ENCODE results near the gene LIMK2. TPM values are rescaled to one million over a fixed set of nuclear protein-coding genes. Genes with fewer than 3 reads are reported as not detected.

Gene LIMK2
- total RNA-seq, 1 experiment from 2014 or later, result 24.2 TPM

GRCh38 chr22:31263896-31264640 lies 52.0 kb downstream of the LIMK2 start:
- no peak for DNase-seq
- H3K36me3 ChIP-seq (replicated peaks; ENCODE audit: control insufficient read depth, insufficient read depth, low read length), result peaks cover 9% of the 10 kb centered on the region

GRCh38 chr22:31268281-31268680 lies 56.2 kb downstream of the LIMK2 start:
- Histone ChIP-seq H3K4me3 (ENCODE audit: insufficient read depth, low read depth, low read length) (no peak overlapping the region), H3K27me3 (ENCODE audit: control insufficient read depth, insufficient read depth, low read length) (no peaks in the 10 kb centered on the region), H3K36me3 (replicated peaks; ENCODE audit: control insufficient read depth, insufficient read depth, low read length) (peaks cover 11% of the 10 kb centered on the region)
- DNase-seq, result no peak

More at GRCh38 chr22:31263896-31264640, 52.0 kb downstream of the LIMK2 start:
- Histone ChIP-seq H3K27me3 (ENCODE audit: control insufficient read depth, insufficient read depth, low read length) (no peaks in the 10 kb centered on the region), H3K4me3 (ENCODE audit: insufficient read depth, low read depth, low read length) (no peak overlapping the region)

- DNase-seq, result peak; percentile 67
- Histone ChIP-seq H3K27me3 (ENCODE audit: control insufficient read depth, insufficient read depth, low read length) (no peaks in the 10 kb centered on the region), H3K36me3 (replicated peaks; ENCODE audit: control insufficient read depth, insufficient read depth, low read length) (peaks cover 20% of the 10 kb centered on the region), H3K4me3 (ENCODE audit: insufficient read depth, low read depth, low read length) (no peak overlapping the region)
These were observed 57.9 kb downstream of the LIMK2 start for GRCh38 chr22:31269892-31270579.

GRCh38 chr22:31271026-31271425 lies 58.9 kb downstream of the LIMK2 start:
- no peak for DNase-seq
- Histone ChIP-seq H3K36me3 (replicated peaks; ENCODE audit: control insufficient read depth, insufficient read depth, low read length) (peaks cover 24% of the 10 kb centered on the region), H3K4me3 (ENCODE audit: insufficient read depth, low read depth, low read length) (no peak overlapping the region), H3K27me3 (ENCODE audit: control insufficient read depth, insufficient read depth, low read length) (no peaks in the 10 kb centered on the region)

GRCh38 chr22:31271485-31271884 lies 59.4 kb downstream of the LIMK2 start:
- H3K36me3 ChIP-seq (replicated peaks; ENCODE audit: control insufficient read depth, insufficient read depth, low read length), result peaks cover 24% of the 10 kb centered on the region

GRCh38 chr22:31272522-31273446 lies 60.7 kb downstream of the LIMK2 start:
- no peaks in the 10 kb centered on the region for H3K27me3 ChIP-seq (ENCODE audit: control insufficient read depth, insufficient read depth, low read length)
- DNase-seq, result peak; percentile 81
- H3K36me3 ChIP-seq (replicated peaks; ENCODE audit: control insufficient read depth, insufficient read depth, low read length), result peaks cover 24% of the 10 kb centered on the region
- no peak overlapping the region for H3K4me3 ChIP-seq (ENCODE audit: insufficient read depth, low read depth, low read length)

More at GRCh38 chr22:31271485-31271884, 59.4 kb downstream of the LIMK2 start:
- no peak overlapping the region for H3K4me3 ChIP-seq (ENCODE audit: insufficient read depth, low read depth, low read length)
- H3K27me3 ChIP-seq (ENCODE audit: control insufficient read depth, insufficient read depth, low read length), result no peaks in the 10 kb centered on the region
- DNase-seq, result no peak

- no peaks in the 10 kb centered on the region for H3K27me3 ChIP-seq (ENCODE audit: control insufficient read depth, insufficient read depth, low read length)
- no peak for DNase-seq
- no peak overlapping the region for H3K4me3 ChIP-seq (ENCODE audit: insufficient read depth, low read depth, low read length)
- H3K36me3 ChIP-seq (replicated peaks; ENCODE audit: control insufficient read depth, insufficient read depth, low read length), result peaks cover 25% of the 10 kb centered on the region
These were observed 61.9 kb downstream of the LIMK2 start for GRCh38 chr22:31274017-31274416.

- H3K4me3 ChIP-seq (ENCODE audit: insufficient read depth, low read depth, low read length), result no peak overlapping the region
- H3K27me3 ChIP-seq (ENCODE audit: control insufficient read depth, insufficient read depth, low read length), result no peaks in the 10 kb centered on the region
- DNase-seq, result no peak
- H3K36me3 ChIP-seq (replicated peaks; ENCODE audit: control insufficient read depth, insufficient read depth, low read length), result peaks cover 25% of the 10 kb centered on the region
These were observed 62.9 kb downstream of the LIMK2 start for GRCh38 chr22:31275018-31275417.

GRCh38 chr22:31275576-31275975 lies 63.5 kb downstream of the LIMK2 start:
- Histone ChIP-seq H3K4me3 (ENCODE audit: insufficient read depth, low read depth, low read length) (no peak overlapping the region), H3K27me3 (ENCODE audit: control insufficient read depth, insufficient read depth, low read length) (no peaks in the 10 kb centered on the region), H3K36me3 (replicated peaks; ENCODE audit: control insufficient read depth, insufficient read depth, low read length) (peaks cover 25% of the 10 kb centered on the region)
- DNase-seq, result no peak

GRCh38 chr22:31276426-31277167 lies 64.5 kb downstream of the LIMK2 start:
- H3K36me3 ChIP-seq (replicated peaks; ENCODE audit: control insufficient read depth, insufficient read depth, low read length), result peaks cover 19% of the 10 kb centered on the region
- no peak overlapping the region for H3K4me3 ChIP-seq (ENCODE audit: insufficient read depth, low read depth, low read length)
- DNase-seq, result no peak
- H3K27me3 ChIP-seq (ENCODE audit: control insufficient read depth, insufficient read depth, low read length), result no peaks in the 10 kb centered on the region

- H3K36me3 ChIP-seq (replicated peaks; ENCODE audit: control insufficient read depth, insufficient read depth, low read length), result peaks cover 19% of the 10 kb centered on the region
- no peak overlapping the region for H3K4me3 ChIP-seq (ENCODE audit: insufficient read depth, low read depth, low read length)
- no peaks in the 10 kb centered on the region for H3K27me3 ChIP-seq (ENCODE audit: control insufficient read depth, insufficient read depth, low read length)
- no peak for DNase-seq
These were observed 65.6 kb downstream of the LIMK2 start for GRCh38 chr22:31277741-31278140.

- DNase-seq, result no peak
- no peaks in the 10 kb centered on the region for H3K27me3 ChIP-seq (ENCODE audit: control insufficient read depth, insufficient read depth, low read length)
- H3K36me3 ChIP-seq (replicated peaks; ENCODE audit: control insufficient read depth, insufficient read depth, low read length), result peaks cover 17% of the 10 kb centered on the region
- no peak overlapping the region for H3K4me3 ChIP-seq (ENCODE audit: insufficient read depth, low read depth, low read length)
These were observed 66.1 kb downstream of the LIMK2 start for GRCh38 chr22:31278151-31278621.

GRCh38 chr22:31278626-31279326 lies 66.7 kb downstream of the LIMK2 start:
- peaks cover 14% of the 10 kb centered on the region for H3K36me3 ChIP-seq (replicated peaks; ENCODE audit: control insufficient read depth, insufficient read depth, low read length)
- H3K4me3 ChIP-seq (ENCODE audit: insufficient read depth, low read depth, low read length), result no peak overlapping the region
- DNase-seq, result no peak
- H3K27me3 ChIP-seq (ENCODE audit: control insufficient read depth, insufficient read depth, low read length), result no peaks in the 10 kb centered on the region
